MM.1S (cell line): Measurements from ENCODE around the gene EXOSC9.

Source experiments
- EZH2phosphoT487 ChIP-seq: fragments of 300-600 bp; sonication (generic); IDR thresholded peaks from 2 replicates; pipeline ENCODE4 v1.6.1; 2018; ENCODE audit warnings: antibody characterized with exemption, low read length
- TF ChIP-seq, protein P1 (sequence below): fragments of 300-600 bp; sonication (generic); IDR thresholded peaks from 2 replicates; pipeline ENCODE4 v1.5.1; 2016; ENCODE audit warnings: antibody characterized with exemption, low read length, mixed read lengths

DNA sequence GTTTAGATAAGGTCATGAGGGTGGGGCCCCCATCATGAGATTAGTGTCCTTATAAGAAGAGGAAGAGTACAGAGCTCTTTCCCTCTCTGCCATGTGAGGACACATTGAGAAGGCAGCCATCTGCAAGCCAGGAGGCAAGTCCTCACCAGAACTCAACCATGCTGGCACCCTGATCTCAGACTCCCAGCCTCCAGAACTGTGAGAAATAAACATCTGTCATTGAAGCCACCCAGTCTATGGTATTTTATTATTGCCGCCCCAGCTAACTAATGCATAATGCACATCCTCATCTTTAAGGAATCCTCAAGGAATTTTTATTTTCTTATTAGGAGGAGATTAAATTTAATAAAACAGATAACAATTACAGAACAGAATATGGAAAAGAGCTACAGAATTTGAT, 16.7 kb upstream of the EXOSC9 start:
- no peak for TF ChIP-seq EZH2phosphoT487
- TF ChIP-seq, protein P1, sequence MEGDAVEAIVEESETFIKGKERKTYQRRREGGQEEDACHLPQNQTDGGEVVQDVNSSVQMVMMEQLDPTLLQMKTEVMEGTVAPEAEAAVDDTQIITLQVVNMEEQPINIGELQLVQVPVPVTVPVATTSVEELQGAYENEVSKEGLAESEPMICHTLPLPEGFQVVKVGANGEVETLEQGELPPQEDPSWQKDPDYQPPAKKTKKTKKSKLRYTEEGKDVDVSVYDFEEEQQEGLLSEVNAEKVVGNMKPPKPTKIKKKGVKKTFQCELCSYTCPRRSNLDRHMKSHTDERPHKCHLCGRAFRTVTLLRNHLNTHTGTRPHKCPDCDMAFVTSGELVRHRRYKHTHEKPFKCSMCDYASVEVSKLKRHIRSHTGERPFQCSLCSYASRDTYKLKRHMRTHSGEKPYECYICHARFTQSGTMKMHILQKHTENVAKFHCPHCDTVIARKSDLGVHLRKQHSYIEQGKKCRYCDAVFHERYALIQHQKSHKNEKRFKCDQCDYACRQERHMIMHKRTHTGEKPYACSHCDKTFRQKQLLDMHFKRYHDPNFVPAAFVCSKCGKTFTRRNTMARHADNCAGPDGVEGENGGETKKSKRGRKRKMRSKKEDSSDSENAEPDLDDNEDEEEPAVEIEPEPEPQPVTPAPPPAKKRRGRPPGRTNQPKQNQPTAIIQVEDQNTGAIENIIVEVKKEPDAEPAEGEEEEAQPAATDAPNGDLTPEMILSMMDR: no peak
